KMS-11 (cell line): ENCODE measurements around the gene GASK1A.

ENCODE experiments used
- H2AFZ ChIP-seq: fragments of 200-600 bp; sonication (generic); 2 replicates; pipeline ENCODE4 v1.6.1; 2016; ENCODE audit warnings: antibody characterized with exemption, mixed run types, low read depth
- H3K27ac ChIP-seq: fragments of 200-600 bp; sonication (generic); 2 replicates; pipeline ENCODE4 v1.6.1; 2016; ENCODE audit warnings: mild to moderate bottlenecking, mixed run types
- H3K27me3 ChIP-seq: fragments of 200-600 bp; sonication (generic); 2 replicates; pipeline ENCODE4 v1.6.1; 2017; ENCODE audit warnings: mild to moderate bottlenecking, low read depth, mixed run types, moderate library complexity; ENCODE audit not compliant: insufficient read depth
- H3K36me3 ChIP-seq: fragments of 200-600 bp; sonication (generic); 2 replicates; pipeline ENCODE4 v1.6.1; 2017; ENCODE audit warnings: mild to moderate bottlenecking, mixed run types; ENCODE audit not compliant: insufficient read depth
- H3K4me1 ChIP-seq: fragments of 200-600 bp; sonication (generic); 2 replicates; pipeline ENCODE4 v1.6.1; 2016; ENCODE audit warnings: mild to moderate bottlenecking, low read depth, mixed run types; ENCODE audit not compliant: poor library complexity, severe bottlenecking
- H3K4me2 ChIP-seq: fragments of 200-600 bp; sonication (generic); 2 replicates; pipeline ENCODE4 v1.7.0; 2016; ENCODE audit warnings: mild to moderate bottlenecking, mixed run types
- H3K4me3 ChIP-seq: fragments of 200-600 bp; sonication (generic); IDR thresholded peaks from 2 replicates; pipeline ENCODE4 v1.6.1; 2017; ENCODE audit warnings: low read depth, low read length, mixed read lengths; ENCODE audit not compliant: insufficient read depth
- H3K79me2 ChIP-seq: fragments of 200-600 bp; sonication (generic); 2 replicates; pipeline ENCODE4 v1.6.1; 2016; ENCODE audit warnings: low read depth, mixed run types; ENCODE audit not compliant: insufficient read depth
- H3K9ac ChIP-seq: fragments of 200-600 bp; sonication (generic); 2 replicates; pipeline ENCODE4 v1.6.1; 2016; ENCODE audit warnings: mild to moderate bottlenecking, mixed run types
- H4K20me1 ChIP-seq: fragments of 200-600 bp; sonication (generic); 2 replicates; pipeline ENCODE4 v1.6.1; 2016; ENCODE audit warnings: mild to moderate bottlenecking, mixed run types; ENCODE audit not compliant: insufficient read depth
- TF ChIP-seq, protein P1 (sequence below): fragments of 200-600 bp; sonication (generic); conservative IDR thresholded peaks from 2 replicates; pipeline ENCODE4 v1.6.1; 2017; ENCODE audit warnings: low read depth, mild to moderate bottlenecking, antibody characterized with exemption, low read length, moderate library complexity, mixed read lengths

Gene GASK1A

GRCh38 chr3:43075904-43076661 lies 97.0 kb downstream of the GASK1A start:
- H3K27ac ChIP-seq: no peak overlapping the region
- H3K4me3 ChIP-seq: no peak overlapping the region
- no peaks in the 10 kb centered on the region for H4K20me1 ChIP-seq
- TF ChIP-seq, protein P1, sequence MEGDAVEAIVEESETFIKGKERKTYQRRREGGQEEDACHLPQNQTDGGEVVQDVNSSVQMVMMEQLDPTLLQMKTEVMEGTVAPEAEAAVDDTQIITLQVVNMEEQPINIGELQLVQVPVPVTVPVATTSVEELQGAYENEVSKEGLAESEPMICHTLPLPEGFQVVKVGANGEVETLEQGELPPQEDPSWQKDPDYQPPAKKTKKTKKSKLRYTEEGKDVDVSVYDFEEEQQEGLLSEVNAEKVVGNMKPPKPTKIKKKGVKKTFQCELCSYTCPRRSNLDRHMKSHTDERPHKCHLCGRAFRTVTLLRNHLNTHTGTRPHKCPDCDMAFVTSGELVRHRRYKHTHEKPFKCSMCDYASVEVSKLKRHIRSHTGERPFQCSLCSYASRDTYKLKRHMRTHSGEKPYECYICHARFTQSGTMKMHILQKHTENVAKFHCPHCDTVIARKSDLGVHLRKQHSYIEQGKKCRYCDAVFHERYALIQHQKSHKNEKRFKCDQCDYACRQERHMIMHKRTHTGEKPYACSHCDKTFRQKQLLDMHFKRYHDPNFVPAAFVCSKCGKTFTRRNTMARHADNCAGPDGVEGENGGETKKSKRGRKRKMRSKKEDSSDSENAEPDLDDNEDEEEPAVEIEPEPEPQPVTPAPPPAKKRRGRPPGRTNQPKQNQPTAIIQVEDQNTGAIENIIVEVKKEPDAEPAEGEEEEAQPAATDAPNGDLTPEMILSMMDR: no peak
- H3K79me2 ChIP-seq: no peaks in the 10 kb centered on the region
- no peaks in the 10 kb centered on the region for H3K27me3 ChIP-seq
- H3K9ac ChIP-seq: no peak overlapping the region
- no peaks in the 10 kb centered on the region for H3K36me3 ChIP-seq
- H3K4me2 ChIP-seq: no peak overlapping the region
- no peak overlapping the region for H2AFZ ChIP-seq
- H3K4me1 ChIP-seq: no peaks in the 10 kb centered on the region

- Histone ChIP-seq H2AFZ (no peak overlapping the region), H3K9ac (no peak overlapping the region), H3K4me1 (no peaks in the 10 kb centered on the region), H3K36me3 (no peaks in the 10 kb centered on the region), H3K27me3 (no peaks in the 10 kb centered on the region), H3K79me2 (no peaks in the 10 kb centered on the region), H3K4me3 (no peak overlapping the region), H4K20me1 (no peaks in the 10 kb centered on the region), H3K4me2 (no peak overlapping the region), H3K27ac (no peak overlapping the region)
- TF ChIP-seq, protein P1: no peak
Observed at GRCh38 chr3:43076857-43077256, 97.7 kb downstream of the GASK1A start.

- H3K9ac ChIP-seq: no peak overlapping the region
Observed at GRCh38 chr3:43077261-43077660, 98.2 kb downstream of the GASK1A start.

GRCh38 chr3:43077707-43078106 lies 98.6 kb downstream of the GASK1A start:
- Histone ChIP-seq H3K27ac (no peak overlapping the region), H4K20me1 (no peaks in the 10 kb centered on the region), H3K9ac (no peak overlapping the region), H3K4me1 (no peaks in the 10 kb centered on the region), H2AFZ (no peak overlapping the region), H3K4me2 (no peak overlapping the region), H3K4me3 (no peak overlapping the region), H3K79me2 (no peaks in the 10 kb centered on the region), H3K36me3 (no peaks in the 10 kb centered on the region), H3K27me3 (no peaks in the 10 kb centered on the region)
- TF ChIP-seq, protein P1: no peak

More at GRCh38 chr3:43077261-43077660, 98.2 kb downstream of the GASK1A start:
- H3K27me3 ChIP-seq: no peaks in the 10 kb centered on the region
- H3K4me1 ChIP-seq: no peaks in the 10 kb centered on the region
- no peaks in the 10 kb centered on the region for H3K79me2 ChIP-seq
- H4K20me1 ChIP-seq: no peaks in the 10 kb centered on the region
- H3K27ac ChIP-seq: no peak overlapping the region
- H3K4me3 ChIP-seq: no peak overlapping the region
- TF ChIP-seq, protein P1: no peak
- no peak overlapping the region for H2AFZ ChIP-seq
- H3K4me2 ChIP-seq: no peak overlapping the region
- H3K36me3 ChIP-seq: no peaks in the 10 kb centered on the region
